Stimulated activated CD4-positive, alpha-beta T cell treated with anti-CD3 and anti-CD28 coated beads, Interleukin-4, amount 100 ng/mL, for 4 hours (primary cell): ENCODE results near the gene TRAF1.
A peak's percentile ranks its signal among the peaks of the same experiment; 100 is the strongest.

Experiments used
- DNase-seq, 2 experiments: peaks; one replicate each; pipeline ENCODE4 v3.0.0-alpha.2; 2020

Gene TRAF1

GRCh38 chr9:120922404-120923195, 4.0 kb downstream of the TRAF1 start:
- DNase-seq: no peak

DNA sequence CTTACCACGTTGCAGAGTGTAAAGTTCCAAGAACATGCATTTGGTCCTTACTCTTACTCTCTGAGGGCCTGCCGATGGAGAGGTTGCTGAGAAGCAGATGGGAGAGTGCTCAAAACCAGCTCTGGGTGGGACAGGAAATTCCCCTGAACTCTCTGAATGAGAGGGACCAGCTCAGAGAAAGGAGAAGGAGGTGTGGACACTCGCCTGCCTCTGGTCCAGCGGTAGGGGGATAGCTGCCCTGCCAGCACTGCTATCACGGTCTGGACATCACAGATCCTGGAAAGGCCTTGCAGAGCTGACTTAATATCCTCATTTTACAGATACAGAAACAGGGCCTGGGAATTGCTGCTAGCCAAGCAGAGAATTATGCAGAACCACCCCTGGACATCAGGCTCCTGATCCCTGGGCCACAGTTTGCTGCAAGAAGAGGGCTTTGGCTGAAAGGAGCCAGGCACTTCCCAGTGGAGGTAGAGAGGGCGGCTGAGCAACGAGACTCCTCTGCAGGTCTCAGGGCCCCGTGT, 4.9 kb downstream of the TRAF1 start:
- no peak for DNase-seq

DNA sequence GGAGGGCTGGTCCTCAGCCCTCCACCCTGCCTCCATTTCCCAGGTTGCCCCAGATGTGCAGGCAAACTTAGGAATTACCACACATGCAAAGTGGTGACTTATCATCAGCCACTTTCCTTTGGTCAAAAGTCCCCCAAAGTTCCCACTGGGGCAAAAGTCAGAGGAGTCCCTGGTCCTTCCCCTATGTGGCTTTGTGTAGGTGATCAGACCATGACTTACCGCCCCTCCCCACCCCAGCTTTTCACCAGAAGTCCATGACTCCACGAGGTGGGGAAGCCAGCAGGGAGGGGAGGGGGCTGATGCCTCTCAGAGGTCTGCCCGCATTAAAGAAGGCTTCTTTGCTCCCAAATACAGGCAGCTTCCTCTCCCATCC, 5.8 kb downstream of the TRAF1 start:
- DNase-seq: peak in 1 of 2 experiments; percentile 57

DNA sequence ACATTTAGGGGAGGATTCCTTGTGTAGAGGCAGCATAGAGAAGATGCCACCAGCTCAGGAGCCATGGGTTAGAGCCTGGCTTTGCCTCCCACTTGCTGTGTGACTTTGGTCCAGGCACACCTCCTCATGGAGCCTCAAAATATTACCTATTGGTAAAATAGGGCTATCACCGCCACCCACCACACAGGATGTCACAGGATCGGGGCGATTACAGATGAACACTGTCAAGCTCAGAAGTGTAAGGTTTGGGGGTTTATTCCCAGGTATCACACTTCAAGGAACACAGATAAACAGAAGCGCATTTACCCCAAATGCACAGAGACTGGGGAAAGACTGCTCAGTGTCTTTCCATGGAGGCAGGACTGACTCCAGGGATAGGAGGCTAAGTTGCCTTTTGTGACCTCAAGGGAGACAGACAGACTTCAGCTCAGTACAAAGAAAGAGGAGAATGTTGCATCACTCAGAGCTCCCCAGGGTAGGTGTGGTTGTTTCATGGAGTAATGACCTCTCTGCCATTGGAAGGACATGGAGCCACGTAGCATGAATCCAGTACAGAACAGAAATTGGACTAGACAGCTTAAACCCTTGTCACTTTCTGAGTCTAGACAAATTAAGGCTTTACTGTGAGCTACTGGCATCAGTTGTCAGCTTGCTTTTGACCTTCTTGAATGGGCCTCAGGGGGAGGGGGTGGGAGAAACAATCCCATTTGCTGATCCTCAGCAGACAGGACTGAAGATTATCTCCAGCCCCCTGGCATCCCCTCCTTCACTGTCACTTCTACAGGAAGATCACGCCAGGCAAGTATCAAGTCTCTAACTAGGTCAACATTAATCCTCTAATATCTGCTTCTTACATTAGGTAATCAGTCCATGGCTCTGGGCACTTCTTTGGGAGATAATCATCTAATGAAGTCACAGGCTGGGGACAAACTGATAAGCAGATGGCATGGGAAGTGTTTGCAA, 6.5 kb downstream of the TRAF1 start:
- peak in 1 of 2 experiments; percentile 14 for DNase-seq

DNA sequence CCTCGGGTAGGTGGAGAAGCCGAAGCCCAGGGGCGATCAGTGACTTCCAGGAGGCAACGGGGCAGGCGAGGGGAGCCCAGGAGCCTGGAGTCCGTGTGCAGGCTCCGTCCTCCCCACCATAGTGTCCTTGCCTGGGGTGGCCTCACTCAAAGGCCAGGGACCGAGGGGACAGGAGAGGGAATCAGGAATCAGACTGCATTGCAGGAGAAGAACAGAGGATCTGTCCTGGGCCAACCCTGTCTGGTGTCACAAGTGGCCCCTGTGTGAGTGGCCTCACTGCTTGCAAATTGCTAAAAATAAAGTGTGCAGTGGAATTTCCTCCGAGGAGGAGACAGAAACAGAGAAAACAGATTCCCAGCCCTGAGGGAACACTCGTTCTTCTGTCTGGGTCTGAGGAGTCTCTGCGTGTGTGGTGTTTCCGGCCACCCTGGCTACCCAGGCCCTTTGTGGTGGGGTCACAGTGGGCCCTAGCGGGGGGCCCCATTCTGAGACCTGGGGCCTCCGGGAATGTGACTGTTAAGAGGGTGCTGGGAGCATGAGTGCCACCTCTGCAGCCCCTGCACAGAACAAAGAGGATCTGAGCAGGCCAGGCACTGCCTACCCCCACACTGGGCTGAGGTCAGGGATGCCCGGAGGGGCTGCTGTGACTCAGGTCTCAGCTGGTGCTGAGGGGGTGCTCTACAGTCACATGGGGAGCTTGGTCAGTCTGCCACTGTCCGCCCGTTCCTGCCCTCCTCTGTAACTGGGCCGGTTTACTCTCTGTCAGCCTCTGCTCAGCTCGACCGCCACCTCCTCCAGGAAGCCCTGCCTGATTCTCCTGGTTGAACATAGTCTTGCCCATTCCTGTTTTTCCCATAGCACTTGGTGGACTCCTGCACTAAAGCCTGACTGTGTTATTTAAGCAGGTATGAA, 7.4 kb downstream of the TRAF1 start:
- DNase-seq: peak in 1 of 2 experiments; percentile 13

GRCh38 chr9:120917929-120918762, 8.4 kb downstream of the TRAF1 start:
- DNase-seq: peak in 1 of 2 experiments; percentile 2

DNA sequence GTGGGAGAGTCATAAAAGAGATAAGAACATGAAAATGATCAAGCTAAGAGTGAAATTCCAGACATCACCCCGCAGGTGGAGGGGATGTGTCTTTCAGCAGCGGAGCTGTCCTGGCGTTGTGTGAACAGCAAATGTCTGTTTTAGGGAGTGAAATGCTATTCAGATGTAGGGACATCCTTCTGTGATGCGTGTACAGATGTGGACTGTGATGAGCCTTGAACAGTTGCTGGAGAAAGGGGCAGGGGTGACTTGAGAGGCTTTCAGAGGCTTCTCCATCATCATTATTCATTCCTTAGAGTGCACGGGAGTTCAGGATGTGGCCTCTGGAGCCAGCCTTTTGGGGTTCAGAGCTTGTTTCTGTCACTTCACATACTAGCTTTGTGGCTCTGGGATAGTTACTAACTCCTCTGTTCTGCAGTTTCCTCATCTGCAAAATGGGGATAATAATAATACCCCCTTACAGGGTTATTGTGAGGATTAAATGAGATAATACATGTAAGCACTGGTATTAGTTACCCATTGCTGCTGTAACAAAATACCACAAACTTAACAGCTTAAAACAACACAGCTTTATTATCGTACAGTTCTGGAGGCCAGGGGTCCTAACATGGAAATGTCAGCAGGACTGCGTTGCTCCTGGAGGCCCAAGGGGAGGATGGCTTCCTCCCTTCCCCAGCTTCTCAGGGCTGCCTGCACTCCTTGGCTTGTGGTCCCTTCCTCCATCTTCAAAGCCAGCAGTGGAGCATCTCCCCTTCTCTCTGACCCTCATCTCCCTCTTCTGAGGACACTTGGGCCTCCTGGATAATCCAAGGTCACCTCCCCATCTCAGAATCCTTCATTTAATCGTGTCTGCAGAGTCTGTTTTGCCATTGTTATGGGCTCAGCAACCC, 9.4 kb downstream of the TRAF1 start:
- DNase-seq: peak in 1 of 2 experiments; percentile 10

DNA sequence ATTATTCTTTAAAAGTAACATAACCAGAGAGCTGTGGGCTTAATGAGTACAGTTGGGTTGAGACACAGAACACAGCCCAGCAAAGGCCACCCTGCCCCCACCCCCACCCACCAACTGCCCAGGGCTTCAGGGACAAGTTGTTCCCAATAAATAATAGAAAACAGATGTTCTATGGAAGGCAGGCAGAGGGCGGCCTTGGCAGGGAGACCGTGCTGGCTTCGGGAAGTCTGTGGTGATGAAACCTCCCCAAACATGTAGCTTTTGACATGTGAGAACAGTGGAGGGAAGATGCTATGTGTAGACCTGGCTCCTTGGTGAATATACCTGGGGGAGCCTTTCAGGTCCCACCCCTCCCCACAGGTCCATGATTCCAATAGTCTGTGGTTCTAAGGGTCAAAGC, 10.0 kb downstream of the TRAF1 start:
- no peak for DNase-seq

- peak in 1 of 2 experiments; percentile 49 for DNase-seq
These were observed 10.6 kb downstream of the TRAF1 start for GRCh38 chr9:120915854-120916470.

GRCh38 chr9:120914953-120915352, 11.6 kb downstream of the TRAF1 start:
- no peak for DNase-seq

- peak in 1 of 2 experiments; percentile 13 for DNase-seq
These were observed 12.2 kb downstream of the TRAF1 start for GRCh38 chr9:120914396-120914795.

- peak in 1 of 2 experiments; percentile 24 for DNase-seq
These were observed 12.8 kb downstream of the TRAF1 start for GRCh38 chr9:120913647-120914264.

DNA sequence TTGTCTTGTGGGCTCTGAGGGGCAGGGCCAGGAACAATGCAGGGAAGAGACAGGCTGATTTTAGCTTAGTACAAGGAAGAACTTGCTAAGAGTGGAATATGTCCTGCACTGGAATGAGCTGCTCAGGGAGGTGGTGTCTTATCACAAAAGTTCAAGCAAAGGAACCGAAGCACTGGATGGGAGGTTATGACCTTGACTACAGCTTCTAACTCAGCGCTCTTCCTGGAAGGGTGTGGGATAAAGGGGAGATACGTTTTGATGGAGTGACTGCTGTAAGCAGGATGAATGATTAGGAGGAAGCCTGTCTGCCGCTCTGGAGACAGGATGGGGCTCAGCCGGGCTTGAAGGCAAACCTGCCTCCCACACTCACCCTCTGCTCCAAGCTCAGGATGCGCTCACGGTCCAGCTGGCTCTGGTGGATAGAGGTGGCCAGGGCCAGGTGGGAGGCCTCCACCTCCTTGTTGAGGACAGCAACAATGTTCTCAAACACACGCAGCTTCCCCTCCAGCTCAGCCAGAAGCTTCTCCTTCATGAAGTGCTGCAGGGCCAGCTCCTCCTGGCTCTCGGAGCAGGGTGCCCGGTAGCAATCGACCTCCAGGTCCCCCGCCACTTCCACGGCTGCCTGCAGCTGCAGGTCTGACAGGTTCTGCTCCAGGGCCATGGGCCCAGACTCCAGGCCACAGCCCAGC, 13.5 kb downstream of the TRAF1 start:
- DNase-seq: peak in 1 of 2 experiments; percentile 2

DNA sequence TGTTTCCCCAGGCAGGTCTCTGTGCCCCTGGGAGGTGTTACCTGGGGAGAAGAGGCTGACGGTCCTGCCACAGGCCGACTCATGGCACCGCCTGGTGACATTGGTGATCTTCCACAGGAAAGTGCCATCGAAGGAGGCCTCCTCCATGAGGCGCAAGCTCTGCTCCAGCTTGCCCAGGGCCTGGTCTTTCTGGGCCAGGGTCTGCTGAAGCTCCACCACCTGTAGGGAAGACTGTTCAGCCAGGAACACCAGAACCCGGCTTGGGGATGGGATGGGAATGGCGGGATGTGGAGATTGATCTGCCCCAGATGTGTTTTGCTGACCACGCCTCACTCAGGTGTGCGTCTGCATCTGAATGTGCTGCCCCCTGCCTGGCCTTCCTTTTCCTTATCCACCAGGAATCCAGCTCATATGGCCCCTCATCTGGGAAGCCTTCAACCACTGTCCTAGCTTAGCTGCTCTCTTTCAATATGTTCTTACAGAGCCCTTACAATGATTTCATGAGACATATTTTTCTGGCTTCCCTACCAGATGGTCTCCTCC, 15.2 kb downstream of the TRAF1 start:
- DNase-seq: peak in 1 of 2 experiments; percentile 2

- DNase-seq: peak in 1 of 2 experiments; percentile 19
These were observed 16.0 kb downstream of the TRAF1 start for GRCh38 chr9:120910643-120911042.

DNA sequence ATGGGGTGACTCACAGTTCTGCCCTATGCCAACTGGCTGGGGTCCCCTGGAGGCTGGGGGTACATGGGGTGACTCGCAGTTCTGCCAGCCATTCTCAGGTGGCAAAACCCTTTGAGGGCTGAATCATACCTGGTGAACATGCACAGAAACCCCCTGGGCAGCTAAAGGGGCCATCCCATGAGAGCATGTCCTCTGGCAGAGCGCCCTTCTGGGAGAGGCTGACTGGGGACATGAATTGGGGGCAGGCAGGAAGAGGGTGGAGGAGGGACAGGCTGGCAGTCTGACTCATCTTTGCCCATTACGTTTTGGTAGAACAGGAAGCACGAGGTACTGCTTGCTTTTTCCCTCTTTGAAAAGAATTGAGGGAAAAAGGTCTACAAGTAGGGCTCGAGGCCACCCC, 16.7 kb downstream of the TRAF1 start:
- DNase-seq: peak in 1 of 2 experiments; percentile 86

DNA sequence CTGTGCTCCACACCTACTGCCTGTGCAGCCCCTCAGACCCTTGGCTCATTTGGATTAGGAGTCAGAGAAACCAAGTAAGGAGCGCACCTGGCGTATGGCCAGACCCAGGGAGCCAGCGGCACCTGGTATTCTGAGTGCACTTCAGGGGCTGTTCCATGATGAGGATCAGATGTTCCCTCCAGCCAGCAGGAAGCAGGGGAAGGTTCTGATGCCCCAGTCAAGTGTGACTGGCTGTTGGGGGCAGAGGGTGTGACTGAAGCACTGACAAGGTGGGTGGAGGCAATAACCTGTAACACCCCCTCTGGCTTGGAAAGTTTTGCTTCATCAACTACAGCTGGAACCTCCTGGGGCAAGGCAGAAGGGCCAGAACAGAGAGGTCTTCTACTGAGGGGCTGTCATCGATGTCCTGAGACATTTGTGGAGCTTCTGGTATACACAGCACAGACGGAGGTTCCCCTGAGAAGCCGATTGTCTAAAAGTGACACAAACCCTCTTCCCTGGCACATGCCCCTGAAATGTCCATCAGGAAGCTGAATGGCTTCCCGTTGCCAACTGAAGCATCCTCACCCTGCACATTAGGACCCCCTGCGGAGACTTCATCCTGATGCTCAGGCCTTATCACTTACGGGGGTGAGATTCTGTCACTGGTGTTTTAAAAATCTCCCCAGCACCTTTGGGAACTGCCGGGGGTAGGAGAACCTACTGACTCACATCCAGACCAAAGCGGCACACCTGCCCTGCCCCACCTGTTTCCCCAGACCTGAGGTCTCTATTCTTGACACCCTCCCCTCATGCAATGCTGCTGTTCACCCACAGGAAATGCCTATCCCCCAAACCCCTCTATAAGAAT, 21.1 kb downstream of the TRAF1 start:
- peak in 1 of 2 experiments; percentile 54 for DNase-seq
